GM19324 (cell line): ENCODE data around the gene RRBP1.

Experiments
- ATAC-seq: cut with Tn5 transposase; IDR thresholded peaks from one replicate; pipeline ENCODE4 v1.9.1; 2021; ENCODE audit warnings: mild to moderate bottlenecking, moderate library complexity; ENCODE audit not compliant: unreplicated experiment, low FRiP score

RRBP1 gene

GRCh38 chr20:17682103-17682888, at the start of gene RRBP1:
Gene RRBP1 (minus strand): TSS chr20:17682242. CDS start chr20:17660507, 21,735 bp downstream.
- peak; percentile 92 for ATAC-seq

- ATAC-seq = no peak
Observed at GRCh38 chr20:17731233-17731632, 49.2 kb upstream of the RRBP1 start.

GRCh38 chr20:17730071-17730470, 48.0 kb upstream of the RRBP1 start:
- no peak for ATAC-seq

- no peak for ATAC-seq
Observed at GRCh38 chr20:17728074-17728473, 46.0 kb upstream of the RRBP1 start.

GRCh38 chr20:17727351-17727750, 45.3 kb upstream of the RRBP1 start:
- no peak for ATAC-seq

- ATAC-seq = no peak
Observed at GRCh38 chr20:17726902-17727301, 44.9 kb upstream of the RRBP1 start.

- ATAC-seq = no peak
Observed at GRCh38 chr20:17725094-17725835, 43.2 kb upstream of the RRBP1 start.

- no peak for ATAC-seq
Observed at GRCh38 chr20:17723301-17723691, 41.3 kb upstream of the RRBP1 start.

GRCh38 chr20:17722493-17723300, 40.7 kb upstream of the RRBP1 start:
- no peak for ATAC-seq

GRCh38 chr20:17721802-17722486, 39.9 kb upstream of the RRBP1 start:
- ATAC-seq = no peak

- ATAC-seq = no peak
Observed at GRCh38 chr20:17720755-17721154, 38.7 kb upstream of the RRBP1 start.

GRCh38 chr20:17716331-17716730, 34.3 kb upstream of the RRBP1 start:
- ATAC-seq = no peak

- ATAC-seq = no peak
Observed at GRCh38 chr20:17715075-17715474, 33.0 kb upstream of the RRBP1 start.

GRCh38 chr20:17714597-17714996, 32.6 kb upstream of the RRBP1 start:
- ATAC-seq = no peak

- ATAC-seq = no peak
Observed at GRCh38 chr20:17712708-17713107, 30.7 kb upstream of the RRBP1 start.

GRCh38 chr20:17712201-17712600, 30.2 kb upstream of the RRBP1 start:
- no peak for ATAC-seq

- no peak for ATAC-seq
Observed at GRCh38 chr20:17711267-17711627, 29.2 kb upstream of the RRBP1 start.

- ATAC-seq = no peak
Observed at GRCh38 chr20:17710379-17711266, 28.6 kb upstream of the RRBP1 start.
